Ascending aorta (tissue), 2 donors: Measurements from ENCODE around the gene LAMB3. TPM values are rescaled to one million over a fixed set of nuclear protein-coding genes. Genes with fewer than 3 reads are reported as not detected.

Experiments
- DNase-seq, 2 donors: peaks; one replicate each; pipeline ENCODE4 v3.0.0-alpha.2; 2019; ENCODE audit warnings: low spot score in 2 of 2
- H3K27ac ChIP-seq, 2 donors: fragments of 200-600 bp; sonication (generic); one replicate each; pipeline ENCODE4 v1.5.1; 2016 to 2017; ENCODE audit warnings: mild to moderate bottlenecking in 1 of 2
- H3K27me3 ChIP-seq: fragments of 200-600 bp; sonication (generic); one replicate; pipeline ENCODE4 v1.5.1; 2017
- H3K36me3 ChIP-seq, 2 donors: fragments of 200-600 bp; sonication (generic); one replicate each; pipeline ENCODE4 v1.5.1; 2016
- H3K4me1 ChIP-seq, 2 donors: fragments of 200-600 bp; sonication (generic); one replicate each; pipeline ENCODE4 v1.5.1; 2016 to 2017; ENCODE audit warnings: mild to moderate bottlenecking in 1 of 2
- H3K4me3 ChIP-seq, 2 donors: fragments of 200-600 bp; sonication (generic); one replicate each; pipeline ENCODE4 v1.5.1; 2016 to 2017; ENCODE audit warnings: mild to moderate bottlenecking in 1 of 2
- H3K9me3 ChIP-seq, 2 donors: fragments of 200-600 bp; sonication (generic); one replicate each; pipeline ENCODE4 v1.5.1; 2016
- intact Hi-C: fragments of 100-400 bp; cut with DNase I; formaldehyde crosslinking; loops from one replicate; pipeline ENCODE4 v1.15.1; 2023
- total RNA-seq: library from RNA; depleted of rRNA; stranded (reverse); fragments of >200 nt; gene quantifications from one replicate; pipeline ENCODE4 v1.1.0, GENCODE V29; 2016
- TF ChIP-seq, protein P1 (sequence below), 3 experiments: fragments of 200-600 bp in 2 of 3; fragments of 450-650 bp in 1 of 3; sonication (generic) in 2 of 3; IDR thresholded peaks; one replicate each; pipeline ENCODE4 v1.5.1; 2016 to 2019; ENCODE audit warnings: antibody characterized with exemption in 3 of 3, mild to moderate bottlenecking in 1 of 3, moderate library complexity in 1 of 3

The LAMB3 gene
- total RNA-seq, 1 donor from 2014 or later: 0.75 TPM

- TF ChIP-seq, protein P1, sequence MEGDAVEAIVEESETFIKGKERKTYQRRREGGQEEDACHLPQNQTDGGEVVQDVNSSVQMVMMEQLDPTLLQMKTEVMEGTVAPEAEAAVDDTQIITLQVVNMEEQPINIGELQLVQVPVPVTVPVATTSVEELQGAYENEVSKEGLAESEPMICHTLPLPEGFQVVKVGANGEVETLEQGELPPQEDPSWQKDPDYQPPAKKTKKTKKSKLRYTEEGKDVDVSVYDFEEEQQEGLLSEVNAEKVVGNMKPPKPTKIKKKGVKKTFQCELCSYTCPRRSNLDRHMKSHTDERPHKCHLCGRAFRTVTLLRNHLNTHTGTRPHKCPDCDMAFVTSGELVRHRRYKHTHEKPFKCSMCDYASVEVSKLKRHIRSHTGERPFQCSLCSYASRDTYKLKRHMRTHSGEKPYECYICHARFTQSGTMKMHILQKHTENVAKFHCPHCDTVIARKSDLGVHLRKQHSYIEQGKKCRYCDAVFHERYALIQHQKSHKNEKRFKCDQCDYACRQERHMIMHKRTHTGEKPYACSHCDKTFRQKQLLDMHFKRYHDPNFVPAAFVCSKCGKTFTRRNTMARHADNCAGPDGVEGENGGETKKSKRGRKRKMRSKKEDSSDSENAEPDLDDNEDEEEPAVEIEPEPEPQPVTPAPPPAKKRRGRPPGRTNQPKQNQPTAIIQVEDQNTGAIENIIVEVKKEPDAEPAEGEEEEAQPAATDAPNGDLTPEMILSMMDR (IDR thresholded peaks at IDR 0.05): no peak
- H3K36me3 ChIP-seq: no peaks in the 10 kb centered on the region
- H3K4me3 ChIP-seq: no peak overlapping the region
- no peaks in the 10 kb centered on the region for H3K9me3 ChIP-seq
- DNase-seq: no peak
- no peaks in the 10 kb centered on the region for H3K27me3 ChIP-seq
- no peaks in the 10 kb centered on the region for H3K4me1 ChIP-seq
- H3K27ac ChIP-seq: no peak overlapping the region
- intact Hi-C loops: no loop called here
Measured at GRCh38 chr1:209600541-209600940, 51.7 kb downstream of the LAMB3 start.

- Histone ChIP-seq H3K4me3 (no peak overlapping the region), H3K27ac (no peak overlapping the region), H3K9me3 (no peaks in the 10 kb centered on the region), H3K27me3 (no peaks in the 10 kb centered on the region), H3K4me1 (no peaks in the 10 kb centered on the region), H3K36me3 (no peaks in the 10 kb centered on the region)
- intact Hi-C loops: no loop called here
- TF ChIP-seq, protein P1 (IDR thresholded peaks at IDR 0.05): no peak
- no peak for DNase-seq
Measured at GRCh38 chr1:209598227-209598626, 54.0 kb downstream of the LAMB3 start.

DNA sequence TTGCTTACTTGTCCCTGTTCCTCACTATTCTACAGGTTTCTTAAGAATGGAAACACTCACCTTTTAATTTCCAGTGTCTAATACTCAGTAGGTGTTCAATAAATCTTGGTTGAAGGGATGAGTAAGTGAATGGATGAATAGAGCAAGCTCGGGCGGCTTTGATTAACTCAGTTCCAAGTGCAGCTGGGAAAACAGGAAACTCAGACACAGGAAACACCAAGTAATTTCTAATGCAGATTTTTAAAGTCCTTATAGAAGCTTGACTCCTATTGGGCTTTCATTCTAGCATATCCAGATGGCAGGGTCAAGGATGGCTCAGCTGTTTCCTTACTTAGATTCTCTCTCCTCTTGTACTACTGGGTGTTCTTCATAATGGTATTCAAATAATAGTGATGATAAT is 54.7 kb downstream of the LAMB3 start:
- no peaks in the 10 kb centered on the region for H3K36me3 ChIP-seq
- no peak overlapping the region for H3K27ac ChIP-seq
- no peaks in the 10 kb centered on the region for H3K4me1 ChIP-seq
- intact Hi-C loops: no loop called here
- no peaks in the 10 kb centered on the region for H3K9me3 ChIP-seq
- TF ChIP-seq, protein P1 (IDR thresholded peaks at IDR 0.05): no peak
- H3K27me3 ChIP-seq: no peaks in the 10 kb centered on the region
- H3K4me3 ChIP-seq: no peak overlapping the region
- no peak for DNase-seq

- DNase-seq: no peak
- TF ChIP-seq, protein P1 (IDR thresholded peaks at IDR 0.05): no peak
- Histone ChIP-seq H3K4me1 (no peaks in the 10 kb centered on the region), H3K36me3 (no peaks in the 10 kb centered on the region), H3K9me3 (no peaks in the 10 kb centered on the region), H3K27ac (no peak overlapping the region), H3K27me3 (no peaks in the 10 kb centered on the region), H3K4me3 (no peak overlapping the region)
- intact Hi-C loops: no loop called here
Measured at GRCh38 chr1:209595599-209596285, 56.5 kb downstream of the LAMB3 start.

GRCh38 chr1:209595028-209595427 is 57.2 kb downstream of the LAMB3 start:
- no peaks in the 10 kb centered on the region for H3K9me3 ChIP-seq
- TF ChIP-seq, protein P1 (IDR thresholded peaks at IDR 0.05): no peak
- no peak overlapping the region for H3K27ac ChIP-seq
- no peaks in the 10 kb centered on the region for H3K36me3 ChIP-seq
- intact Hi-C loops: no loop called here
- no peaks in the 10 kb centered on the region for H3K27me3 ChIP-seq
- DNase-seq: no peak
- H3K4me1 ChIP-seq: no peaks in the 10 kb centered on the region
- no peak overlapping the region for H3K4me3 ChIP-seq

DNA sequence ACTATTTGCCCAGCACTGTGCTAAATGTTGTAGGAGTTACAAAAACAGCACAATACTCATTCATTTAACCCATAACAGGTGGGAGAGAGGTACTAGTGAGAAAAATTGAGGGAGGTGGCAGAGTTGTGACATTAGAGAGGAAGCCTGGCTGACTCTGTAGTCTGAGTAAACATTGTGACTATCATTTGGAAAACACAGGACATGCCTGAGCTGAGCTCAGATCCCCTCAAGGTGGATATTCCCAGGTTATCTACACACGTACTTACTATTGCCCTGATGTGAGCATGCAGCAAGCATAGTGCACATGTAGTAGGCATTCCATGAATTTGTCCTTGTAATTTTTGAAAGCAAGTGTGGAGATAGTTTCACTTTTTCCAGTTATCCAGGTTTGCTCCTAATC is 57.8 kb downstream of the LAMB3 start:
- Histone ChIP-seq H3K27ac (no peak overlapping the region), H3K4me3 (no peak overlapping the region), H3K27me3 (no peaks in the 10 kb centered on the region), H3K9me3 (no peaks in the 10 kb centered on the region), H3K4me1 (no peaks in the 10 kb centered on the region), H3K36me3 (no peaks in the 10 kb centered on the region)
- TF ChIP-seq, protein P1 (IDR thresholded peaks at IDR 0.05): no peak
- DNase-seq: no peak
- intact Hi-C loops: no loop called here
